Activated CD4-positive, alpha-beta T cell treated with anti-CD3 and anti-CD28 coated beads, Interleukin-2, amount 10 ng/mL, durations not matched to agents 7 days and 5 days (primary cell): Measurements from ENCODE around the gene KLF15. TPM values are rescaled to one million over a fixed set of nuclear protein-coding genes. Genes with fewer than 3 reads are reported as not detected.

Experiments
- CTCF ChIA-PET: fragments of 350-600 bp; sonication (Branson Sonifier 250); formaldehyde crosslinking; loops from one replicate; lab custom pipeline; 2021; ENCODE audit warnings: antibody characterized with exemption; lab: Charles Lee
- POLR2A ChIA-PET: fragments of 350-600 bp; sonication (Branson Sonifier 250); formaldehyde crosslinking; loops from one replicate; lab custom pipeline; 2021; ENCODE audit warnings: antibody characterized with exemption; lab: Charles Lee
- DNase-seq: peaks from one replicate; pipeline ENCODE4 v3.0.0-alpha.2; 2020
- H3K27ac Mint-ChIP-seq: one replicate; pipeline ENCODE4 v1.8.0; 2021; ENCODE audit warnings: mild to moderate bottlenecking, moderate library complexity, mixed read lengths
- H3K27me3 Mint-ChIP-seq: one replicate; pipeline ENCODE4 v1.8.0; 2021; ENCODE audit warnings: mixed read lengths
- H3K36me3 Mint-ChIP-seq: one replicate; pipeline ENCODE4 v1.8.0; 2021; ENCODE audit warnings: low read depth, mixed read lengths
- H3K4me1 Mint-ChIP-seq: one replicate; pipeline ENCODE4 v1.8.0; 2021; ENCODE audit warnings: mixed read lengths
- H3K4me3 Mint-ChIP-seq: one replicate; pipeline ENCODE4 v1.8.0; 2021; ENCODE audit warnings: mild to moderate bottlenecking, moderate library complexity, mixed read lengths
- H3K9me3 Mint-ChIP-seq: one replicate; pipeline ENCODE4 v1.8.0; 2021; ENCODE audit warnings: mixed read lengths
- total RNA-seq, 2 experiments: library from RNA; stranded (reverse); gene quantifications; one replicate each; pipeline ENCODE4 v1.2.3, GENCODE V29; 2021

KLF15 gene
- total RNA-seq, 2 experiments from 2014 or later, result not detected

- no peaks in the 10 kb centered on the region for H3K36me3 Mint-ChIP-seq
Observed at GRCh38 chr3:126306888-126307482, 50.2 kb downstream of the KLF15 start.

GRCh38 chr3:126306397-126306796 lies 50.8 kb downstream of the KLF15 start:
- Mint-ChIP-seq H3K4me1 (no peaks in the 10 kb centered on the region), H3K27me3 (peaks cover 2% of the 10 kb centered on the region), H3K4me3 (no peak overlapping the region), H3K27ac (no peak overlapping the region), H3K9me3 (no peaks in the 10 kb centered on the region), H3K36me3 (no peaks in the 10 kb centered on the region)
- CTCF ChIA-PET, result interaction anchor here (0.9 kb wide), 1 partner anchor 15 kb away, joined by 3 read pairs; no protein-coding TSS in a partner anchor
- POLR2A ChIA-PET, result no interaction called here
- no peak for DNase-seq

More at GRCh38 chr3:126306888-126307482, 50.2 kb downstream of the KLF15 start:
- Mint-ChIP-seq H3K9me3 (no peaks in the 10 kb centered on the region), H3K4me1 (no peaks in the 10 kb centered on the region), H3K27me3 (peaks cover 2% of the 10 kb centered on the region), H3K27ac (no peak overlapping the region), H3K4me3 (no peak overlapping the region)
- POLR2A ChIA-PET, result no interaction called here
- CTCF ChIA-PET, result no interaction called here
- DNase-seq, result no peak

GRCh38 chr3:126305427-126305826 lies 51.8 kb downstream of the KLF15 start:
- no peaks in the 10 kb centered on the region for H3K4me1 Mint-ChIP-seq

GRCh38 chr3:126304704-126305103 lies 52.5 kb downstream of the KLF15 start:
- no peak overlapping the region for H3K4me3 Mint-ChIP-seq
- no peak for DNase-seq
- no peaks in the 10 kb centered on the region for H3K4me1 Mint-ChIP-seq
- POLR2A ChIA-PET, result no interaction called here
- CTCF ChIA-PET, result interaction anchor here (1.2 kb wide), 1 partner anchor 32 kb away, joined by 3 read pairs; no protein-coding TSS in a partner anchor
- H3K27ac Mint-ChIP-seq, result no peak overlapping the region
- peaks cover 2% of the 10 kb centered on the region for H3K27me3 Mint-ChIP-seq
- H3K9me3 Mint-ChIP-seq, result no peaks in the 10 kb centered on the region
- no peaks in the 10 kb centered on the region for H3K36me3 Mint-ChIP-seq

More at GRCh38 chr3:126305427-126305826, 51.8 kb downstream of the KLF15 start:
- Mint-ChIP-seq H3K4me3 (no peak overlapping the region), H3K36me3 (no peaks in the 10 kb centered on the region), H3K27me3 (peaks cover 2% of the 10 kb centered on the region), H3K9me3 (no peaks in the 10 kb centered on the region), H3K27ac (no peak overlapping the region)
- POLR2A ChIA-PET, result no interaction called here
- CTCF ChIA-PET, result interaction anchor here (0.9 kb wide), 1 partner anchor 14 kb away, joined by 3 read pairs; no protein-coding TSS in a partner anchor
- no peak for DNase-seq

- Mint-ChIP-seq H3K27ac (no peak overlapping the region), H3K36me3 (no peaks in the 10 kb centered on the region), H3K4me3 (no peak overlapping the region), H3K9me3 (no peaks in the 10 kb centered on the region), H3K27me3 (peaks cover 2% of the 10 kb centered on the region), H3K4me1 (no peaks in the 10 kb centered on the region)
- ChIA-PET POLR2A (no interaction called here), CTCF (interaction anchor here (1.2 kb wide), 1 partner anchor 31 kb away, joined by 3 read pairs; no protein-coding TSS in a partner anchor)
- no peak for DNase-seq
Observed at GRCh38 chr3:126304291-126304690, 52.9 kb downstream of the KLF15 start.

- no peak for DNase-seq
Observed at GRCh38 chr3:126303272-126303671, 53.9 kb downstream of the KLF15 start.

GRCh38 chr3:126300761-126301481 lies 56.3 kb downstream of the KLF15 start:
- DNase-seq, result no peak
- H3K36me3 Mint-ChIP-seq, result no peaks in the 10 kb centered on the region
- peaks cover 6% of the 10 kb centered on the region for H3K27me3 Mint-ChIP-seq
- no peak overlapping the region for H3K4me3 Mint-ChIP-seq
- no peaks in the 10 kb centered on the region for H3K4me1 Mint-ChIP-seq
- no peak overlapping the region for H3K27ac Mint-ChIP-seq
- no peaks in the 10 kb centered on the region for H3K9me3 Mint-ChIP-seq
- ChIA-PET CTCF (interaction anchor here (0.6 kb wide), 1 partner anchor 522 kb away, joined by 3 read pairs; no protein-coding TSS in a partner anchor), POLR2A (no interaction called here)

More at GRCh38 chr3:126303272-126303671, 53.9 kb downstream of the KLF15 start:
- Mint-ChIP-seq H3K4me1 (no peaks in the 10 kb centered on the region), H3K27me3 (peaks cover 6% of the 10 kb centered on the region), H3K36me3 (no peaks in the 10 kb centered on the region), H3K4me3 (no peak overlapping the region), H3K9me3 (no peaks in the 10 kb centered on the region), H3K27ac (no peak overlapping the region)
- ChIA-PET POLR2A (no interaction called here), CTCF (no interaction called here)

GRCh38 chr3:126300001-126300760 lies 57.0 kb downstream of the KLF15 start:
- CTCF ChIA-PET, result no interaction called here

GRCh38 chr3:126295407-126295939 lies 61.7 kb downstream of the KLF15 start:
- POLR2A ChIA-PET, result no interaction called here

More at GRCh38 chr3:126300001-126300760, 57.0 kb downstream of the KLF15 start:
- POLR2A ChIA-PET, result no interaction called here
- peaks cover 6% of the 10 kb centered on the region for H3K27me3 Mint-ChIP-seq
- no peaks in the 10 kb centered on the region for H3K9me3 Mint-ChIP-seq
- DNase-seq, result no peak
- no peak overlapping the region for H3K4me3 Mint-ChIP-seq
- H3K36me3 Mint-ChIP-seq, result no peaks in the 10 kb centered on the region
- H3K27ac Mint-ChIP-seq, result no peak overlapping the region
- H3K4me1 Mint-ChIP-seq, result no peaks in the 10 kb centered on the region

GRCh38 chr3:126294211-126294808 lies 62.9 kb downstream of the KLF15 start:
- Mint-ChIP-seq H3K27ac (no peak overlapping the region), H3K4me3 (no peak overlapping the region), H3K36me3 (no peaks in the 10 kb centered on the region), H3K27me3 (peaks cover 14% of the 10 kb centered on the region), H3K9me3 (no peaks in the 10 kb centered on the region), H3K4me1 (no peaks in the 10 kb centered on the region)
- CTCF ChIA-PET, result no interaction called here
- DNase-seq, result no peak
- POLR2A ChIA-PET, result no interaction called here

More at GRCh38 chr3:126295407-126295939, 61.7 kb downstream of the KLF15 start:
- Mint-ChIP-seq H3K36me3 (no peaks in the 10 kb centered on the region), H3K9me3 (no peaks in the 10 kb centered on the region), H3K27ac (no peak overlapping the region), H3K27me3 (peaks cover 5% of the 10 kb centered on the region), H3K4me3 (no peak overlapping the region), H3K4me1 (no peaks in the 10 kb centered on the region)
- CTCF ChIA-PET, result no interaction called here
- no peak for DNase-seq

GRCh38 chr3:126293370-126294082 lies 63.7 kb downstream of the KLF15 start:
- H3K36me3 Mint-ChIP-seq, result no peaks in the 10 kb centered on the region
- peaks cover 19% of the 10 kb centered on the region for H3K27me3 Mint-ChIP-seq

More at GRCh38 chr3:126293370-126294082, 63.7 kb downstream of the KLF15 start:
- ChIA-PET CTCF (no interaction called here), POLR2A (no interaction called here)
- H3K9me3 Mint-ChIP-seq, result no peaks in the 10 kb centered on the region
- H3K27ac Mint-ChIP-seq, result no peak overlapping the region
- no peak overlapping the region for H3K4me3 Mint-ChIP-seq
- no peak for DNase-seq
- no peaks in the 10 kb centered on the region for H3K4me1 Mint-ChIP-seq
